ENCODE data around the gene TRDN. TPM values are rescaled to one million over a fixed set of nuclear protein-coding genes. Genes with fewer than 3 reads are reported as not detected.
A peak's percentile ranks its signal among the peaks of the same experiment; 100 is the strongest.

The TRDN gene
- total RNA-seq, 1 donor from 2014 or later, result not detected

DNA sequence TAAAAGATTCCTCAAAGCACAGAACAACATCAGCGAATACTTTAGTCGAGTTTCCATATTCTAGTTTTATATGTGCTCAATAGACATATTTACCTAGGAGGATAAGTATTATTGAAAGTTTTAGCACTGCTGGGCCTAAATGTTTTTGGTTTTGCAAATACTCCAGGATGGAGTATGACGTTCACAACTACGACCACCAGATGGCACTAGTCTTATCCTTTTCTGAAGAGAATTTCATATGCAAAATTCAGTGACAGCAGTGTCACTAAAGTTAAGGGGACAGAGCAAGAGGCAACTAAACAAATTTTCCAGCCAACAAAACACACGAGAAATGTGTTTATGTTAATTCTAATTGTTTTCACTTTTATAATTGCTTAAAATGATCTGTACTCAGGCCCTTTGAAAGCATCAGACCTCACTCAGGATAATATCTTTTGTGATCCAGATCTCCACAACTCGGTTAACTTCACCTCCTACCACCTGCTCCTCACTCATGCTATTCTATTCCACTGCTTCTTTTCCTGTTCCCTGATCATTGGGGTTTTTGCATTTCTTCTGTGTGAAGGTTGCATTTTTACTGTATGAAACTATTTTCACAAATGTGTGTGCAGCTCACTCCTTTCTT is 220.8 kb downstream of the TRDN start:
- TF ChIP-seq, protein P1, sequence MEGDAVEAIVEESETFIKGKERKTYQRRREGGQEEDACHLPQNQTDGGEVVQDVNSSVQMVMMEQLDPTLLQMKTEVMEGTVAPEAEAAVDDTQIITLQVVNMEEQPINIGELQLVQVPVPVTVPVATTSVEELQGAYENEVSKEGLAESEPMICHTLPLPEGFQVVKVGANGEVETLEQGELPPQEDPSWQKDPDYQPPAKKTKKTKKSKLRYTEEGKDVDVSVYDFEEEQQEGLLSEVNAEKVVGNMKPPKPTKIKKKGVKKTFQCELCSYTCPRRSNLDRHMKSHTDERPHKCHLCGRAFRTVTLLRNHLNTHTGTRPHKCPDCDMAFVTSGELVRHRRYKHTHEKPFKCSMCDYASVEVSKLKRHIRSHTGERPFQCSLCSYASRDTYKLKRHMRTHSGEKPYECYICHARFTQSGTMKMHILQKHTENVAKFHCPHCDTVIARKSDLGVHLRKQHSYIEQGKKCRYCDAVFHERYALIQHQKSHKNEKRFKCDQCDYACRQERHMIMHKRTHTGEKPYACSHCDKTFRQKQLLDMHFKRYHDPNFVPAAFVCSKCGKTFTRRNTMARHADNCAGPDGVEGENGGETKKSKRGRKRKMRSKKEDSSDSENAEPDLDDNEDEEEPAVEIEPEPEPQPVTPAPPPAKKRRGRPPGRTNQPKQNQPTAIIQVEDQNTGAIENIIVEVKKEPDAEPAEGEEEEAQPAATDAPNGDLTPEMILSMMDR (conservative IDR thresholded peaks at IDR 0.05), result peak; percentile 87
- H3K36me3 Mint-ChIP-seq (ENCODE audit: low read depth), result no peaks in the 10 kb centered on the region
- no peak overlapping the region for H3K4me3 Mint-ChIP-seq
- H3K27me3 Mint-ChIP-seq (ENCODE audit: low read depth), result no peaks in the 10 kb centered on the region
- no peak overlapping the region for H3K27ac Mint-ChIP-seq (ENCODE audit: unreplicated experiment)
- peak; percentile 61 for DNase-seq (ENCODE audit: low read depth, low spot score)
- no peaks in the 10 kb centered on the region for H3K9me3 Mint-ChIP-seq
- peaks cover 20% of the 10 kb centered on the region for H3K4me1 Mint-ChIP-seq

- H3K27me3 Mint-ChIP-seq (ENCODE audit: low read depth), result no peaks in the 10 kb centered on the region
- no peaks in the 10 kb centered on the region for H3K36me3 Mint-ChIP-seq (ENCODE audit: low read depth)
- no peak overlapping the region for H3K27ac Mint-ChIP-seq (ENCODE audit: unreplicated experiment)
- no peak for DNase-seq (ENCODE audit: low read depth, low spot score)
- no peak overlapping the region for H3K4me3 Mint-ChIP-seq
- no peaks in the 10 kb centered on the region for H3K9me3 Mint-ChIP-seq
- TF ChIP-seq, protein P1 (conservative IDR thresholded peaks at IDR 0.05), result no peak
- peaks cover 4% of the 10 kb centered on the region for H3K4me1 Mint-ChIP-seq
These were observed 231.8 kb downstream of the TRDN start for GRCh38 chr6:123404975-123405374.

DNA sequence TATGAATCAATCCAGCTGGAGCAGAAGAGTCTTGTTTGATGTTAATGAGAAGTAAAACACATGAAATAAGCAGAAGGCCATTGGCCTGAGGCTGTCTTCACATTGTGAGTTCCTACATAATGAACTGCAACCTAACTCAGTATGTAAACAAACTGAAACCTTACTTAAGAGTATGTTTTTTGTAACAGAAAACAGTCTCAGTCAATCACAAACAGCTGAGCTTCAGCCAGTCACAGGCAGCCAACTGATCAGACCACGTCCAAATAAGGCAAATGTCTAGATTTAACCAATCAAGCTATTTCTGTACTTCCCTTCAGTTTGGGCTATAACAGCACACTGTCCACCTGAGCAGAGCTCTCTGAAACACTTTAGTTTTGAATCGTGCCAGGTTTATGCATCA is 234.7 kb downstream of the TRDN start:
- Mint-ChIP-seq H3K27ac (ENCODE audit: unreplicated experiment) (no peak overlapping the region), H3K4me1 (peaks cover 4% of the 10 kb centered on the region), H3K9me3 (no peaks in the 10 kb centered on the region), H3K4me3 (no peak overlapping the region), H3K27me3 (ENCODE audit: low read depth) (no peaks in the 10 kb centered on the region), H3K36me3 (ENCODE audit: low read depth) (no peaks in the 10 kb centered on the region)
- TF ChIP-seq, protein P1 (conservative IDR thresholded peaks at IDR 0.05), result no peak
- DNase-seq (ENCODE audit: low read depth, low spot score), result no peak

DNA sequence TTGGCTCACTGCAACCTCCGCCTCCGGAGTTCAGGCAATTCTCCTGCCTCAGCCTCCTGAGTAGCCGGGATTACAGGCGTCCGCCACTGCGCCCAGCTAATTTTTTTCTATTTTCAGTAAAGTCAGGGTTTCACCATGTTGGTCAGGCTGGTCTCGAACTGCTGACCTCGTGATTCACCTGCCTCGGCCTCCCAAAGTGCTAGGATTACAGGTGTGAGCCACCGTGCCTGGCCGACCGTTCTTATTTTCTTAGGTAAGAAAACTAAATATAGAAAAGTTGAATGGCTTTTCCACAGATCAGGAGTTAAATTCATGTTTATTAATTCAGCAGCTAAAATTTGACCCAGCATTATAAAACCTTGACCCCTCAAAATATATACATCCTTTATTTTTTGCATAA is 238.7 kb downstream of the TRDN start:
- no peak for DNase-seq (ENCODE audit: low read depth, low spot score)
- Mint-ChIP-seq H3K36me3 (ENCODE audit: low read depth) (no peaks in the 10 kb centered on the region), H3K27ac (ENCODE audit: unreplicated experiment) (no peak overlapping the region), H3K4me3 (no peak overlapping the region), H3K9me3 (no peaks in the 10 kb centered on the region), H3K4me1 (peaks cover 4% of the 10 kb centered on the region), H3K27me3 (ENCODE audit: low read depth) (no peaks in the 10 kb centered on the region)
- TF ChIP-seq, protein P1 (conservative IDR thresholded peaks at IDR 0.05), result no peak

GRCh38 chr6:123393331-123393730 is 243.4 kb downstream of the TRDN start:
- peaks cover 3% of the 10 kb centered on the region for H3K27me3 Mint-ChIP-seq (ENCODE audit: low read depth)
- no peak overlapping the region for H3K27ac Mint-ChIP-seq (ENCODE audit: unreplicated experiment)
- no peaks in the 10 kb centered on the region for H3K9me3 Mint-ChIP-seq
- DNase-seq (ENCODE audit: low read depth, low spot score), result no peak
- H3K4me3 Mint-ChIP-seq, result no peak overlapping the region
- H3K36me3 Mint-ChIP-seq (ENCODE audit: low read depth), result no peaks in the 10 kb centered on the region
- TF ChIP-seq, protein P1 (conservative IDR thresholded peaks at IDR 0.05), result peak; percentile 64
- no peaks in the 10 kb centered on the region for H3K4me1 Mint-ChIP-seq

Measured in neural crest cell (in vitro differentiated cells).